HCT116 (cell line): ENCODE results near the gene SEC24A. TPM values are rescaled to one million over a fixed set of nuclear protein-coding genes. Genes with fewer than 3 reads are reported as not detected.

Experiments
- ATAC-seq: fragments of 200-7000 bp; cut with Tn5 transposase; 2 replicates; pipeline ENCODE4 v1.9.1; 2020; ENCODE audit warnings: mild to moderate bottlenecking, moderate library complexity
- BruUV-seq: library from RNA; stranded (reverse); fragments of 400-500 nt; replicated peaks from 2 replicates; lab custom pipeline; 2021; lab: Mats Ljungman, UMichigan
- CTCF ChIA-PET: fragments of 300-600 bp; sonication (Branson Sonifier 250); formaldehyde crosslinking; loops from one replicate; lab custom pipeline; 2021; ENCODE audit warnings: antibody characterized with exemption; lab: Charles Lee
- POLR2A ChIA-PET: fragments of 300-600, 350-600 bp; sonication (Branson Sonifier 250); formaldehyde crosslinking; loops from one replicate; lab custom pipeline; 2021; ENCODE audit warnings: antibody characterized with exemption; lab: Charles Lee
- RAD21 ChIA-PET, 2 experiments: fragments of 300-600 bp; sonication (Branson Sonifier 250); formaldehyde crosslinking; loops; one replicate each; lab custom pipeline; 2023; ENCODE audit warnings: low total read pairs in 2 of 2; ENCODE audit not compliant: uncharacterized antibody in 2 of 2, unreplicated experiment in 2 of 2, low non-redundant PET in 1 of 2; lab: Charles Lee
- DNase-seq: peaks from one replicate; pipeline ENCODE4 v3.0.0-alpha.2; 2010; ENCODE audit warnings: low read depth, low spot score
- H2AFZ ChIP-seq: fragments of 200-600 bp; shearing (Covaris generic), sonication (generic); 2 replicates; pipeline ENCODE4 v1.6.1; 2017; ENCODE audit warnings: low read depth, mixed run types, mixed read lengths, antibody characterized with exemption, low read length; ENCODE audit not compliant: poor library complexity, severe bottlenecking
- H3K27ac ChIP-seq: 2 replicates; pipeline ENCODE4 v1.5.1; 2012; ENCODE audit warnings: low read depth, low read length
- H3K27me3 ChIP-seq: fragments of 200-600 bp; sonication (generic); 2 replicates; pipeline ENCODE4 v1.6.1; 2016; ENCODE audit warnings: mixed run types, low read length, mixed read lengths; ENCODE audit not compliant: insufficient read depth
- H3K36me3 ChIP-seq, 2 experiments: fragments of 200-500 bp in 1 of 2; fragments of 200-600 bp in 1 of 2; sonication (Bioruptor generic) in 1 of 2; sonication (generic) in 1 of 2; 2 replicates each; pipeline versions ENCODE4 v1.5.1 to v1.6.1; 2014 to 2016; ENCODE audit warnings: low read length in 2 of 2, inconsistent platforms in 1 of 2, mixed read lengths in 1 of 2, mixed run types in 1 of 2; ENCODE audit not compliant: insufficient read depth in 2 of 2, control insufficient read depth in 1 of 2
- H3K4me1 ChIP-seq, 2 experiments: fragments of 200-600 bp in 1 of 2; sonication (generic) in 1 of 2; 2 replicates each; pipeline versions ENCODE4 v1.5.1 to v1.6.1; 2012 to 2017; ENCODE audit warnings: low read length in 2 of 2, inconsistent platforms in 1 of 2, mild to moderate bottlenecking in 1 of 2, mixed read lengths in 1 of 2, mixed run types in 1 of 2, moderate library complexity in 1 of 2; ENCODE audit not compliant: insufficient read depth in 2 of 2, control insufficient read depth in 1 of 2
- H3K4me2 ChIP-seq: fragments of 200-600 bp; sonication (generic); 2 replicates; pipeline ENCODE4 v1.6.1; 2017; ENCODE audit warnings: mixed run types, low read length, mixed read lengths
- H3K4me3 ChIP-seq, 2 experiments: fragments of 200-600 bp in 1 of 2; sonication (generic) in 1 of 2; replicated peaks in 1 of 2; 2 replicates each; pipeline ENCODE4 v1.5.1; 2011 to 2016; ENCODE audit warnings: low read length in 2 of 2, control low read depth in 1 of 2, low read depth in 1 of 2, mild to moderate bottlenecking in 1 of 2, mixed read lengths in 1 of 2, mixed run types in 1 of 2
- H3K79me2 ChIP-seq: fragments of 200-600 bp; sonication (generic); 2 replicates; pipeline ENCODE4 v1.6.1; 2017; ENCODE audit warnings: mild to moderate bottlenecking, mixed run types, low read length, moderate library complexity, mixed read lengths; ENCODE audit not compliant: insufficient read depth
- H3K9ac ChIP-seq: fragments of 200-600 bp; sonication (generic); 2 replicates; pipeline ENCODE4 v1.6.1; 2016; ENCODE audit warnings: low read length, mixed read lengths
- H3K9me2 ChIP-seq: fragments of 200-600 bp; sonication (generic), shearing (Covaris generic); 2 replicates; pipeline ENCODE4 v1.6.1; 2017; ENCODE audit warnings: mixed run types, mild to moderate bottlenecking, moderate library complexity; ENCODE audit not compliant: insufficient read depth
- H3K9me3 ChIP-seq, 2 experiments: fragments of 200-500 bp in 1 of 2; fragments of 200-600 bp in 1 of 2; sonication (Bioruptor generic) in 1 of 2; sonication (generic) in 1 of 2; 2 replicates each; pipeline ENCODE4 v1.6.1; 2014 to 2017; ENCODE audit warnings: low read length in 2 of 2, mixed read lengths in 2 of 2, inconsistent platforms in 1 of 2, low read depth in 1 of 2, mild to moderate bottlenecking in 1 of 2, mixed run types in 1 of 2, moderate library complexity in 1 of 2; ENCODE audit not compliant: control insufficient read depth in 1 of 2, insufficient read depth in 1 of 2
- H4K20me1 ChIP-seq: fragments of 200-600 bp; sonication (generic), shearing (Covaris generic); 2 replicates; pipeline ENCODE4 v1.6.1; 2017; ENCODE audit warnings: mixed run types, mild to moderate bottlenecking, moderate library complexity; ENCODE audit not compliant: insufficient read depth
- CEBPB ChIP-seq: IDR thresholded peaks from 2 replicates; pipeline ENCODE4 v1.6.1; 2012; ENCODE audit warnings: low read depth
- EGR1 ChIP-seq: IDR thresholded peaks from 2 replicates; pipeline ENCODE4 v1.6.1; 2012; ENCODE audit warnings: low read depth
- ELF1 ChIP-seq: IDR thresholded peaks from 2 replicates; pipeline ENCODE4 v1.6.1; 2012; ENCODE audit warnings: low read depth, borderline replicate concordance
- JUND ChIP-seq: IDR thresholded peaks from 2 replicates; pipeline ENCODE4 v1.6.1; 2012
- POLR2A ChIP-seq: IDR thresholded peaks from 2 replicates; pipeline ENCODE4 v1.7.0; 2011; ENCODE audit warnings: borderline replicate concordance; ENCODE audit not compliant: insufficient read depth, insufficient read length; ENCODE audit errors: extremely low read depth
- POLR2AphosphoS5 ChIP-seq: IDR thresholded peaks from 2 replicates; pipeline ENCODE4 v1.6.1; 2011; ENCODE audit warnings: mild to moderate bottlenecking, low read depth, low read length, moderate library complexity
- RAD21 ChIP-seq: IDR thresholded peaks from 2 replicates; pipeline ENCODE4 v1.6.1; 2012; ENCODE audit warnings: low read depth, mild to moderate bottlenecking
- SIN3A ChIP-seq: IDR thresholded peaks from 2 replicates; pipeline ENCODE4 v1.6.1; 2012; ENCODE audit warnings: low read depth
- SRF ChIP-seq: IDR thresholded peaks from 2 replicates; pipeline ENCODE4 v1.6.1; 2012; ENCODE audit warnings: low read depth
- TCF7L2 ChIP-seq: IDR thresholded peaks from 2 replicates; pipeline ENCODE4 v1.7.0; 2011; ENCODE audit warnings: borderline replicate concordance, inconsistent platforms; ENCODE audit not compliant: insufficient read depth, insufficient read length; ENCODE audit errors: extremely low read depth
- YY1 ChIP-seq: IDR thresholded peaks from 2 replicates; pipeline ENCODE4 v1.6.1; 2011; ENCODE audit warnings: low read length, low read depth, moderate library complexity, mild to moderate bottlenecking; ENCODE audit not compliant: insufficient replicate concordance; ENCODE audit errors: extremely low read depth
- ZBTB33 ChIP-seq: IDR thresholded peaks from 2 replicates; pipeline ENCODE4 v1.6.1; 2011; ENCODE audit warnings: mild to moderate bottlenecking, low read length, moderate library complexity; ENCODE audit not compliant: insufficient replicate concordance; ENCODE audit errors: extremely low read depth
- ZFX ChIP-seq: fragments of 450-650 bp; IDR thresholded peaks from 2 replicates; pipeline ENCODE4 v1.6.1; 2017
- ZNF274 ChIP-seq: fragments of 200-500 bp; sonication (Bioruptor generic); IDR thresholded peaks from 2 replicates; pipeline ENCODE4 v1.6.1; 2014; ENCODE audit warnings: mild to moderate bottlenecking, low read depth, low read length, inconsistent platforms
- intact Hi-C: fragments of 100-400 bp; cut with micrococcal nuclease; formaldehyde crosslinking; loops from 2 replicates; pipeline ENCODE4 v1.10.0; 2022
- total RNA-seq: library from RNA; stranded (reverse); gene quantifications from one replicate; pipeline ENCODE4 v1.2.1, GENCODE V29; 2021; ENCODE audit not compliant: unreplicated experiment

SEC24A gene
- total RNA-seq, 1 experiment from 2014 or later: 16.8 TPM

GRCh38 chr5:134638760-134639201 lies 9.8 kb upstream of the SEC24A start:
- H3K27ac ChIP-seq: no peak overlapping the region
- no peak overlapping the region for H2AFZ ChIP-seq
- ChIA-PET POLR2A (no interaction called here), CTCF (no interaction called here), RAD21 (no interaction called here)
- TF ChIP-seq TCF7L2 (no peak), SIN3A (no peak), POLR2A (no peak), RAD21 (no peak), ZNF274 (no peak), ZFX (no peak), ELF1 (no peak), SRF (no peak), ZBTB33 (no peak), YY1 (no peak), CEBPB (no peak), JUND (no peak), EGR1 (no peak), POLR2AphosphoS5 (no peak)
- H3K4me3 ChIP-seq: no peak overlapping the region
- ATAC-seq (no peak), DNase-seq (no peak)
- H3K4me1 ChIP-seq: no peaks in the 10 kb centered on the region
- intact Hi-C loops: no loop called here
- H3K36me3 ChIP-seq: no peaks in the 10 kb centered on the region
- no peaks in the 10 kb centered on the region for H3K27me3 ChIP-seq
- no peaks in the 10 kb centered on the region for H3K9me3 ChIP-seq
- no peak overlapping the region for H3K4me2 ChIP-seq
- H4K20me1 ChIP-seq: no peaks in the 10 kb centered on the region
- H3K79me2 ChIP-seq: no peaks in the 10 kb centered on the region
- no peak overlapping the region for H3K9ac ChIP-seq
- BruUV-seq: no TSS peak
- H3K9me2 ChIP-seq: no peaks in the 10 kb centered on the region
